HT1080 (cell line): Measurements from ENCODE around the gene ARL3. TPM values are rescaled to one million over a fixed set of nuclear protein-coding genes. Genes with fewer than 3 reads are reported as not detected.
A peak's percentile ranks its signal among the peaks of the same experiment; 100 is the strongest.

Source experiments
- DNase-seq: peaks from one replicate; pipeline ENCODE4 v3.0.0-alpha.2; 2015; ENCODE audit warnings: low read depth
- total RNA-seq: library from RNA; depleted of rRNA; stranded (reverse); fragments of >200 nt; shearing (Covaris generic); gene quantifications from 2 replicates; pipeline ENCODE4 v1.2.3, GENCODE V29; 2014

Gene ARL3
- total RNA-seq, 1 experiment from 2014 or later: 5.6 TPM

GRCh38 chr10:102652170-102652916 lies 61.9 kb downstream of the ARL3 start:
- no peak for DNase-seq

GRCh38 chr10:102651455-102652169 lies 62.6 kb downstream of the ARL3 start:
- DNase-seq: no peak

DNA sequence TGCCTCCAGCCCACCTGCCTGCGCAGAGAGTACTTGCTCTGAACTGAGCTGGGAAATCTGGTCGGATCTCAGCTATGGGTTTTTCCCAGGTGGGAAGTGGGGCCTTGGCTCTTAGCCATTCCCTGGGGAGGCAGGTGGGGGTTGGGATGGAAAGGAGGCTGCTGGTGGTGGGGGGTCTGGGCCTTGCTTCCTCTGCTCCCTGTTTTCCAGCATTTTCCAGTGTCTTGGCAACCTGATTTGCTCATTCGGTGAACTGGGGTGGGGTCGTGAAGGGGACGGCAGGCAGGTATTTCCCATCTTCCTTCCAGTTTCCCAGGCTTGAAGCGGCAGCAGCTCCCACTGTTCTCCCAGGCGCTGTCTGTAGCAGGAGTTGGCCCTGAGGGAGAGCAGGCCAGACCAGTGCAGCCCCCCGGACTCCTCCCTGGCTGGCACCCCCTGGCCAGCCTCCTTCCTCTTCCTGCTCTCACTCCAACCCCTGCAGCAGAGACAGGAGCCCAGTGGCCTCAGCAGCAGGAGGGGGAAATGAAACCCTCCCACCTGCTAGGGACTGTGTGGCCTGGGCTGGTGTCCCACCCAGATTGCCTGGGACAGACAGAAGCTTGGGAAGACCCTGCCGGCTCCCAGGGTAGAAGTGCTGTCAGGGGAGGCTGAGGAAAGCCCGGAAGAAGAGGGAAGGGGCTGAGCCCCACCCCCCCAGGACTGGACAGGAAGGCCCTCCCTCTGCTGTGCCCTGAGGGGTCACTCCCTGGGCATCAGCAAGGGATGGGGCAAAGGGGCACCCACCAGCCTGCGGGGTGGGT lies 63.3 kb downstream of the ARL3 start:
- no peak for DNase-seq

- no peak for DNase-seq
These were observed 64.2 kb downstream of the ARL3 start for GRCh38 chr10:102649797-102650654.

DNA sequence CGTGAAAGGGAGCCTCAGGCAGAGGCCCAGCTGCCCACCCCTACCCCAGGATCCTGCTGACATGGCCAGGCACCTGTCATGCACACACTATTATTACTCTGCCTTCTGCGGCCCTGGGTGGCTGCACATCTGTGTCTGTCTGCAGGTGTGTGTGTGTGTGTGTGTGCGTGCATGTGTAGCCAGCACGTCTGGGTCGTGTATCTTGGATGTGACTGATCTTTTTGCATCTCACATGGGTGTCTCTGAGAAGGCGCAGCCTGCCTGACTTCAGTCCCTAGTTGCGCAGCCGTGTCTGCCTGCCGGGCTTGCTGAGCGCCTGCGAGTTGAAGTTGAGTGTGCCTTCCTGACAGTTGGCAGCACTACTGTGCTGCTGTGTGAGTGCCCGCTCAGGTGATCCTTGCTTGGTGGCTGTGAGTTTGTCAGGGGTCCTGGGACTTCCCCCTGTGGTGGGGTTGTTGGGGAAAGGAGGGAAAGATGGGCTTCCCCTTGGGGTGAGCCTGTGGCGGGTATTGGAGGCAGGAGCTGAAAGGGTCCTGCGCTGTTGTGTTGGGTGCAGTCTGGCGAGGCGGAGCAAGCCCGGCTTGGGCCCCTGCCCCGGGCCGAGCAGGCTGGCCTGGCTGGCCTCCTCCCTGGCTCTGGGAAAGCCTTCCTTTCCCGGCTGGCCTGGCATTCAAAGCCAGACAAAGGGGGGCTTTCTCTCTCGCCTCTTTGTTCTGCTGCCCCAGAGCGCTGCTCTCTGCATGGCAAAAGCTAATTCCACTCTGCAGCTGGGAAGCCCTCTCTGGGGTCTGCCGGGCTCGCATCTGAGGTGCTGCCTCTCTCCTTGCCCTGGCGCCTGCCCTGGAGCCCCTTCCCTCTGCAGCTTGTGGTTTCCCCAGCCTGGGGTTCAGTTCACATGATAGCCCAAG lies 65.1 kb downstream of the ARL3 start:
- no peak for DNase-seq

- DNase-seq: no peak
These were observed 65.8 kb downstream of the ARL3 start for GRCh38 chr10:102648269-102648888.

DNA sequence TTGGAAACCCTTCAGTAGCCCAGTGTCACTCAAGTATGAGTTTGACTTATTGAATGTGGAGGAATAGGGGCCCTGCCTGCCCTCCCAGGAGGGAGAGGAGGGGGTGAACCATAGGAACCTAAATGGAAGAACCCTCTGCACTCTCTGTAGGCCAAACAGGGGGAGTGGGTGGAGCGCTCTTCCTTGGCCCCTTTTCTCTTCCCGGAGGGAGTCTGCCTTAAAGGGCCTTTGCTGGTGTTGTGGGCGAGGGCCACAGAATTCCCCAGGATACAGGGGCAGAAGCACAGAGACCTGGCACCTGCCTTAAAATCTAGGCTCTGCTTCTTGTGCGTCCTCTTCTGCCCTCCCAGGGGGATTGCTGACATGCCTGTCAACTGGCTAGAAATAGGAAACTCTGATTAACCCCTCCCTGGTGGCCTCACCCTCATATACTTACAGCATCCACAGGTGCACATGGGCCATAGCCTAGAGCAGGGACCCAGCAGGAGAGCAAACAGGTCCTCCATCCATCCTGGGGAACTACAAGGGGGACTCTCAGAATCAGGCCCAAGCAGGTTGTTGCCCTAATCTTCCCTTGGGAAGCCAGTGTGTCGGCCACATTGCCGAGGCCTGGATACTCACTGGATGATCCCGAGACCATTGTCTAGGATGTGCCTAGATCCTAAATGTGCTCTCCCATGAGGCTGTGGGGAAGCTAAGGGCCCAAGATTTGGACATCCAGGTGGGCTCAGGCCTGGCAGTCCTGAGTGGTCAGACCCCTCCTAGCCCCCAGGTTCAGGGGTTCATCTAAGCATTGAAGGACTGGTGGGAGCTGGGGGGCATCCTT lies 66.5 kb downstream of the ARL3 start:
- no peak for DNase-seq

DNA sequence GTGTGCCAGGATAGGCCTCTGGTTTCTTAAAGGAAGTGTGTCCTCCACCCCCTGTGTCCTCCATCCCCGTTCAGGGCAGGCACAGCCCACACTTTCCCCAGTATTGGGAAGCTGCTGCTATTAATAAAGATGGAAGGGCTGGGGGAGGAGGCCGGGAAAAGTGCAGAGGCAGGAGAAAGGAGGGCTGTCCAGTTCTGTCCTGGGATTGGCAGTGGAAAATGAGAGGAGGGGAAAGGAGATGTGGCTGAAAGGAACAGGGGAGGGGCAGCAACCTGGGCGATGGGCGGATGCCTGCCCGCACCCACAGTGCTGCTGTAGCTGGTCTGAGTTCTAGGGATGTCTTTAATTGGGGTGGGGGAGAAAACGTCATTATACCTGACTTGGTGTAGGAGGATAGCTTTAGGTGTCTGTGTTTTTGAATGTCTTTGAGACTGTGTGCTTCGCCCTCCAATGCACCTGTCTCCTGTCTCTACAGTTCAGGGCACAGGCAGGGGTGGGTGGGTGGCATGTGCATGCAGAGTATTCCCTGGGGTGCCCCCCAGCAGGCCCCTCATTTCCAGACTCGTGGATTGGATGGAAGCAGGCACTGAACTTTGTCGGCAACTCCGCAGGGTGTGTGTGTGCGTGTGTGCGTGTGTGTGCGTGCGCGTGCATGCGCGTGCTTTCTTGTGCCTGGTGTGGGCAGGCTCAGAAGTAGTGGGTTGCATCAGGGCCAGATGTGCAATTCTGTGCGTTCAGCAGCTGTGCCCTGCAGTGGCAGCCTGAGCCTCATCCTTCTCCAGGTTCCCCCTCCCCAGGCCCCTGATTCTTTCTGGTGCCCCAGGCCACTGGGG lies 67.4 kb downstream of the ARL3 start:
- DNase-seq: no peak

- DNase-seq: peak; percentile 99
These were observed 68.2 kb downstream of the ARL3 start for GRCh38 chr10:102645741-102646609.

DNA sequence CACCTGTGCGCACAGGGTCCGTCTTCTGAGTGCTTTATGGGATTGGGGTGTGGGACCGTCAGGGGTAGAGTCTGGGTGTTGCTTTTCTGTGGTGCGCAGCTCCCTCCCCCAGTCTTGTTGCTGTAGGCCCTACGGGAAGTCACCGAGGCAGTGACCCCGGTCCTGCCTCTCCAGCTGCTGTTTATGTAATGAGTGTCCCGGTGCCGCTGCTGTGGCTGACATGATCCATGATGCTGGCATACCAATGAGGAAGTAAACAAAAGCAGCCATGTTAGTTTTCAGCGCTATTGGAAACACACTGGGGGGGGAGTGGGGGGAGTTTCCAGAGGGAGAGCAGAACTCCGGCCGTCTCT lies 68.8 kb downstream of the ARL3 start:
- peak; percentile 62 for DNase-seq

- peak; percentile 81 for DNase-seq
These were observed 69.4 kb downstream of the ARL3 start for GRCh38 chr10:102644646-102645387.

GRCh38 chr10:102644066-102644645 lies 70.0 kb downstream of the ARL3 start, which contains the start of gene TRIM8:
TSS of gene TRIM8 (plus strand) at chr10:102644479. CDS start at chr10:102644618, 139 bp downstream.
- DNase-seq: no peak

GRCh38 chr10:102643336-102644065 lies 70.7 kb downstream of the ARL3 start:
- peak; percentile 68 for DNase-seq

- DNase-seq: peak; percentile 66
These were observed 71.4 kb downstream of the ARL3 start for GRCh38 chr10:102642736-102643335.
